ENCODE measurements around the gene SCAI.
"Not testable (repeated sequence)": the region's sequence is repeated elsewhere in the genome, so short reads cannot be mapped to it uniquely, and the experiment has no call there.

DNA sequence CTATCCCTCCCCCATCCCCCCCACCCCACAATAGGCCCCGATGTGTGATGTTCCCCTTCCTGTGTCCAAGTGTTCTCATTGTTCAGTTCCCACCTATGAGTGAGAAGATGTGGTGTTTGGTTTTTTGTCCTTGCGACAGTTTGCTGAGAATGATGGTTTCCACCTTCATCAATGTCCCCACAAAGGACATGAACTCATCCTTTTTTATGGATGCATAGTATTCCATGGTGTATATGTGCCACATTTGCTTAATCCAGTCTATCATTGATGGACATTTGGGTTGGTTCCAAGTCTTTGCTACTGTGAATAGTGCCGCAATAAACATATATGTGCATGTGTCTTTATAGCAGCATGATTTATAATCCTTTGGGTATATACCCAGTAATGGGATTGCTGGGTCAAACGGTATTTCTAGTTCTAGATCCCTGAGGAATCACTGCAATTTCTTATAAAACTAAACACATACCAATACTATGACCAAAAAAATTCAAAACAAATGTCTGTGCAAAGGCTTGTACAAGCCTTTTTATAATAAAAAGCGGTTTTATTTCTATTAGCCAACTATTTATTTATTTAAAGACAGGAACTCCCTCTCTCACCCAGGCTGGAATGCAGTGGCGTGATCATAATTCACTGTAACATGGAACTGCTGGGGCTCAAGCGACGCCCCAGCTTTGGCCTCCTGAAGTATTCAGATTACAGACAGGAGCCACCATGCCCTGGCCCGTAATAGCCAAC is 183.5 kb downstream of the SCAI start:
- TF ChIP-seq EZH2 (IDR thresholded peaks at IDR 0.05); POLR2AphosphoS5 (IDR thresholded peaks at IDR 0.05; ENCODE audit: borderline replicate concordance, low read depth, low read length): not testable (repeated sequence)

All from SK-N-MC (cell line).